Measurements from ENCODE around the gene DMRTA1.
"Not testable (repeated sequence)": the region's sequence is repeated elsewhere in the genome, so short reads cannot be mapped to it uniquely, and the experiment has no call there.

DNA sequence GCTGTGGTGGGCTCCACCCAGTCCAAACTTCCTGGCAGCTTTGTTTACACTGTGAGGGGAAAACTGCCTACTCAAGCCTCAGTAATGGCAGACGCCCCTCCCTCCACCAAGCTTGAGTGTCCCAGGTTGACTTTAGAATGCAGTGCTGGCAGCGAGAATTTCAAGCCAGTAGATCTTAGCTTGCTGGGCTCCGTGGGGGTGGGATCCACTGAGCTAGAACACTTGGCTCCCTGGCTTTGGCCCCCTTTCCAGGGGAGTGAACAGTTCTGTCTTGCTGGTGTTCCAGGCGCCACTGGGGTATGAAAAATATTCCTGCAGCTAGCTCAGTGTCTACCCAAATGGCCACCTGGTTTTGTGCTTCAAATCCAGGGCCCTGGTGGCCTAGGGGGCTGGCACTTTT lies 49.6 kb downstream of the DMRTA1 start:
- TF ChIP-seq, protein P1, sequence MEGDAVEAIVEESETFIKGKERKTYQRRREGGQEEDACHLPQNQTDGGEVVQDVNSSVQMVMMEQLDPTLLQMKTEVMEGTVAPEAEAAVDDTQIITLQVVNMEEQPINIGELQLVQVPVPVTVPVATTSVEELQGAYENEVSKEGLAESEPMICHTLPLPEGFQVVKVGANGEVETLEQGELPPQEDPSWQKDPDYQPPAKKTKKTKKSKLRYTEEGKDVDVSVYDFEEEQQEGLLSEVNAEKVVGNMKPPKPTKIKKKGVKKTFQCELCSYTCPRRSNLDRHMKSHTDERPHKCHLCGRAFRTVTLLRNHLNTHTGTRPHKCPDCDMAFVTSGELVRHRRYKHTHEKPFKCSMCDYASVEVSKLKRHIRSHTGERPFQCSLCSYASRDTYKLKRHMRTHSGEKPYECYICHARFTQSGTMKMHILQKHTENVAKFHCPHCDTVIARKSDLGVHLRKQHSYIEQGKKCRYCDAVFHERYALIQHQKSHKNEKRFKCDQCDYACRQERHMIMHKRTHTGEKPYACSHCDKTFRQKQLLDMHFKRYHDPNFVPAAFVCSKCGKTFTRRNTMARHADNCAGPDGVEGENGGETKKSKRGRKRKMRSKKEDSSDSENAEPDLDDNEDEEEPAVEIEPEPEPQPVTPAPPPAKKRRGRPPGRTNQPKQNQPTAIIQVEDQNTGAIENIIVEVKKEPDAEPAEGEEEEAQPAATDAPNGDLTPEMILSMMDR (IDR thresholded peaks at IDR 0.05), result not testable (repeated sequence)
- TF ChIP-seq EP300, POLR2A, POLR2AphosphoS5 (IDR thresholded peaks at IDR 0.05): not testable (repeated sequence)
